GM23248 (cell line): ENCODE measurements around the gene LMO4.

Source experiments
- EZH2 ChIP-seq: fragments of 200-600 bp; sonication (generic); IDR thresholded peaks from 2 replicates; pipeline ENCODE4 v1.6.1; 2018; ENCODE audit warnings: antibody characterized with exemption, mild to moderate bottlenecking; ENCODE audit not compliant: insufficient read depth, poor library complexity, severe bottlenecking
- EZH2phosphoT487 ChIP-seq: fragments of 200-600 bp; sonication (generic); IDR thresholded peaks from 2 replicates; pipeline ENCODE4 v1.6.1; 2018; ENCODE audit warnings: antibody characterized with exemption, moderate library complexity, mild to moderate bottlenecking, low read depth; ENCODE audit not compliant: insufficient read depth

- no peak for TF ChIP-seq EZH2
- TF ChIP-seq EZH2phosphoT487: no peak
Measured at GRCh38 chr1:87394513-87394912, 65.8 kb downstream of the LMO4 start.
